Uterus (tissue), 4 donors: Measurements from ENCODE around the gene AHI1. TPM values are rescaled to one million over a fixed set of nuclear protein-coding genes. Genes with fewer than 3 reads are reported as not detected.

Source experiments
- DNase-seq, 2 donors: peaks; one replicate each; pipeline ENCODE4 v3.0.0-alpha.2; 2019 to 2020
- H3K27ac ChIP-seq, 2 donors: fragments of 200-600 bp; sonication (generic); 1 replicate in 1 of 2; 2 replicates in 1 of 2; pipeline ENCODE4 v1.5.1; 2016 to 2018
- H3K27me3 ChIP-seq, 2 donors: fragments of 200-600 bp; sonication (generic); one replicate each; pipeline ENCODE4 v1.5.1; 2018 to 2019; ENCODE audit warnings: control low read depth in 1 of 2
- H3K36me3 ChIP-seq, 2 donors: fragments of 200-600 bp; sonication (generic); one replicate each; pipeline ENCODE4 v1.5.1; 2019; ENCODE audit warnings: control low read depth in 1 of 2
- H3K4me1 ChIP-seq, 2 donors: fragments of 200-600 bp; sonication (generic); one replicate each; pipeline ENCODE4 v1.5.1; 2018 to 2019; ENCODE audit warnings: control low read depth in 1 of 2
- H3K4me3 ChIP-seq, 2 donors: fragments of 200-600 bp; sonication (generic); 1 replicate in 1 of 2; 2 replicates in 1 of 2; pipeline ENCODE4 v1.5.1; 2018 to 2019; ENCODE audit warnings: mild to moderate bottlenecking in 1 of 2
- H3K9me3 ChIP-seq, 2 donors: fragments of 200-600 bp; sonication (generic); one replicate each; pipeline ENCODE4 v1.5.1; 2019; ENCODE audit warnings: control low read depth in 1 of 2
- POLR2A ChIP-seq, 2 donors: fragments of 450-650 bp; IDR thresholded peaks; one replicate each; pipeline ENCODE4 v1.6.1; 2016; ENCODE audit warnings: antibody characterized with exemption in 2 of 2, mild to moderate bottlenecking in 1 of 2, moderate library complexity in 1 of 2
- intact Hi-C: fragments of 100-400 bp; cut with DNase I; formaldehyde crosslinking; loops from one replicate; pipeline ENCODE4 v1.15.1; 2023; ENCODE audit warnings: low total_unique reads
- total RNA-seq, 4 donors: library from RNA; depleted of rRNA in 3 of 4; stranded (reverse); fragments of >200 nt in 3 of 4; gene quantifications; one replicate each; pipeline versions ENCODE4 v1.1.0 to v1.2.4, GENCODE V29; 2014 to 2023
- TF ChIP-seq, protein P1 (sequence below), 4 experiments: fragments of 200-600 bp in 2 of 4; fragments of 450-650 bp in 2 of 4; sonication (generic) in 2 of 4; IDR thresholded peaks; one replicate each; pipeline ENCODE4 v1.5.1; 2016 to 2019; ENCODE audit warnings: antibody characterized with exemption in 4 of 4, mild to moderate bottlenecking in 2 of 4, moderate library complexity in 1 of 4
- donor health status: DM: yes; HTN: yes; CAD: no.

Gene AHI1
- total RNA-seq, 4 donors from 2014 or later: 43.5 to 85.1 (median 47.3) TPM

DNA sequence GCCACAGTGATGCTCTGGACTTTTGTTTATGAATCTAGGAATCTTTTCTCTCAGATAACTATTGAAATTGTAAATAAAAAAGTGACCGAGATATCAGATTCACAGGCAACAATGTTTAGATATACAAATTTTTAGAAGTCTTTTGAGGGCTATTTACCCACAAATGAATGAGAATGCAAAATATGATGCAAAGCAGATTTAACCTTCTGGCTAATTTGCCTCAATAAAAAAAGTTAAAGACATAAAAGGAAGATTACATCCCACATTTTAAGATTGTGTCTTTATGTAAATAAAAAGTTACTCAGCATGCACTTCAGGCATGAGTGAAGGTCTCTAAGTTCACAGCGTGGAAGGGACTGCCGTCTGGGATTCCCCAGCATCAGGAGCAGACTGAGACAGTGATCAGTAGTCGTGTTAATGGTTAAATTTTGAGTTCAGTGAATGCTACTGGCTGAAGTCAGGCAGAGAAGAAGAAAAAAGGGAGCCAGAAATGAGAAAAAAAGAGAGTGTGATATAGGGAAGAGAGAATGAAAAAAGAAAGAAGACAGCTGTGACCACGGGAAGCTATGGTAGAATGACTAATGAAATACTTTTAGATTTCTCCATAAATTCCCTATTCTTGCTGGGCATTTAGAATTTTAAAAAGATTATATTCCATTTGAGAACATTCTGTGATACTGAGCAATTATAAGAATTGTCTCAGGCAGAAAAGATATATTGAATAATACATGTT lies 222.8 kb downstream of the AHI1 start:
- Histone ChIP-seq H3K36me3 (no peaks in the 10 kb centered on the region), H3K4me1 (no peaks in the 10 kb centered on the region), H3K27me3 (no peaks in the 10 kb centered on the region), H3K27ac (no peak overlapping the region), H3K4me3 (no peak overlapping the region), H3K9me3 (no peaks in the 10 kb centered on the region)
- TF ChIP-seq, protein P1, sequence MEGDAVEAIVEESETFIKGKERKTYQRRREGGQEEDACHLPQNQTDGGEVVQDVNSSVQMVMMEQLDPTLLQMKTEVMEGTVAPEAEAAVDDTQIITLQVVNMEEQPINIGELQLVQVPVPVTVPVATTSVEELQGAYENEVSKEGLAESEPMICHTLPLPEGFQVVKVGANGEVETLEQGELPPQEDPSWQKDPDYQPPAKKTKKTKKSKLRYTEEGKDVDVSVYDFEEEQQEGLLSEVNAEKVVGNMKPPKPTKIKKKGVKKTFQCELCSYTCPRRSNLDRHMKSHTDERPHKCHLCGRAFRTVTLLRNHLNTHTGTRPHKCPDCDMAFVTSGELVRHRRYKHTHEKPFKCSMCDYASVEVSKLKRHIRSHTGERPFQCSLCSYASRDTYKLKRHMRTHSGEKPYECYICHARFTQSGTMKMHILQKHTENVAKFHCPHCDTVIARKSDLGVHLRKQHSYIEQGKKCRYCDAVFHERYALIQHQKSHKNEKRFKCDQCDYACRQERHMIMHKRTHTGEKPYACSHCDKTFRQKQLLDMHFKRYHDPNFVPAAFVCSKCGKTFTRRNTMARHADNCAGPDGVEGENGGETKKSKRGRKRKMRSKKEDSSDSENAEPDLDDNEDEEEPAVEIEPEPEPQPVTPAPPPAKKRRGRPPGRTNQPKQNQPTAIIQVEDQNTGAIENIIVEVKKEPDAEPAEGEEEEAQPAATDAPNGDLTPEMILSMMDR (IDR thresholded peaks at IDR 0.05): no peak
- no peak for TF ChIP-seq POLR2A (IDR thresholded peaks at IDR 0.05)
- intact Hi-C loops: no loop called here
- no peak for DNase-seq

DNA sequence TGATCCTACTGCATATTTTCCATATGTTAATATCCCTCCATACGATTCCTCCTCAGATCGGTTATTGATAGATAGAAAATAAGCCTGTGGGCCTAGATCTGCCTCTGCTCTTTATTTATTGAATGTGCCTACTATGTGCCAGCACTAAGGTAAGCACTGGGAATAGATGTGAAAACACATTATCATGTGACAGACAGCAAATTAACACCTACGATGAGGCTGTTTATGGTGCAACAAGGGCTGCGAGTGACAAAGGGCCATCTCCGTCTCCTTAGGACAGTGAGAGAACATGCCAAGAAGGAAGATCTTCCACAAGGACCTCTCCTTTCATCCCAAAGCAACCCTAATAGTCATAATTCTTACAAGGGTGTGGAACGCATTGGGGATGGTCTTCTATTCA lies 225.9 kb downstream of the AHI1 start:
- no peaks in the 10 kb centered on the region for H3K36me3 ChIP-seq
- DNase-seq: no peak
- H3K4me1 ChIP-seq: no peaks in the 10 kb centered on the region
- H3K4me3 ChIP-seq: no peak overlapping the region
- H3K27ac ChIP-seq: no peak overlapping the region
- no peaks in the 10 kb centered on the region for H3K9me3 ChIP-seq
- intact Hi-C loops: no loop called here
- no peaks in the 10 kb centered on the region for H3K27me3 ChIP-seq
- TF ChIP-seq POLR2A (IDR thresholded peaks at IDR 0.05): no peak
- TF ChIP-seq, protein P1 (IDR thresholded peaks at IDR 0.05): no peak

DNA sequence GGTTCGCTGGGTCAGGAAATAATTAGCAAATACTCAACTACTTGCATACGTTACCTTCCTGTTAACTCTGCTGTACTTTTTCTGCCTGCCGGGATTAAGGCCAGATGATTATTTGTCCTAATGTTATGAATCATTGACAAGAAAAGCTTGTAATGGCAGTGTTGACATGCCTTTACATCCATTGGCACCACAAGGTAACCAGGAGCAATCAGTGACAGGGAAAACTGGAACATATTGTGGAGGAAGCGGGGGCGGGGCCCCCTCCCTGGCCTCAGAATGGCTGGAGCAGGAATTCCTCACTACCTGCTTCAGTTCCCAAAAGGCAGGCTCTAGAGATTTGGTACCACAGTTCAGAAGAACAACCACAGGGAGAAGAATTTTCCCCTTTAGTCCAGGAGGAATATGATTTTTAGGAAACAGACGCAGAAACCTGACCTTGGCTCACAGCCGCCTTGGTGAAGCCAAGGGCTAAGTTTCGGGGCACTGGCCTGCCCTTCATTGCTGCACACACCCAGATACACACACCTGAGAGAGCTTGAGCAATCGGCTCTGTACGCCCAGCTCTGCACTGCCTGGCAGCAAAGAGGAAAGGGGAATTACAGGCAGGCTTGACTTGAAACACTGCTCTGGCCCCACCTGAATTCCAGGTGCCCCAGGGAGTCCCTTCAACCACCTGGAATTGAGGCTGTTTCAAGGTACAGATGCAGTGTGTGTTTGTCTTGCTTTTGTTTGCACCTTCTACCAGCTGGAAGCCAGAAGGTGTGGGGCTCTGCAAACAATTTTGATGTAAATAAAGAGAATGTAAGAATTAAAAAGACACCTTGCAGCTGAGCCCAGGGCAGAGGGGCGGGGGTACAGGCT lies 226.6 kb downstream of the AHI1 start:
- Histone ChIP-seq H3K27ac (no peak overlapping the region), H3K27me3 (no peaks in the 10 kb centered on the region)
- intact Hi-C loops: no loop called here

DNA sequence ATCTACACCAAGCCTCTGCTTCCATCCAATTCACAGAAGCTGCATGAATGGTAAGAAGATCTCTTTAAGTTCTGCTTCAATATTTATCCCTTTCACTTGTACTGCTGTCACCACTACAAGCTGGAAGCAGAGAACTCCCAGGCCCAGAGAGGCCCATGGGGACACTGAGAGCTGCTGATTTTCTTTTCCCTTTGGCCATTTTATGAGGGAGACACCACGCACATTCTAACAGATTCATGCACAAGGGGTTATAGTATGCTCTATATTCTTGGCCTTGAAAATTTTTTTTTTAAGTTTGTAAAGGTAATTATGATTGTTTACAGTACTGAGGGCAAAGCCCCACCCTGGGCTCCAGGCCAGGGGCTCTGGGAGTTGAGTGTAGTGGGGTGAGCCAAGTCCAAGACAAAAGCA lies 228.1 kb downstream of the AHI1 start:
- intact Hi-C loops: no loop called here
- H3K27ac ChIP-seq: no peak overlapping the region
- no peaks in the 10 kb centered on the region for H3K4me1 ChIP-seq
- no peaks in the 10 kb centered on the region for H3K36me3 ChIP-seq
- H3K9me3 ChIP-seq: no peaks in the 10 kb centered on the region
- no peak overlapping the region for H3K4me3 ChIP-seq
- no peaks in the 10 kb centered on the region for H3K27me3 ChIP-seq
- no peak for DNase-seq
- TF ChIP-seq, protein P1 (IDR thresholded peaks at IDR 0.05): no peak
- TF ChIP-seq POLR2A (IDR thresholded peaks at IDR 0.05): no peak

More for the DNA sequence above, 226.6 kb downstream of the AHI1 start:
- Histone ChIP-seq H3K4me3 (no peak overlapping the region), H3K36me3 (no peaks in the 10 kb centered on the region), H3K4me1 (no peaks in the 10 kb centered on the region), H3K9me3 (no peaks in the 10 kb centered on the region)
- TF ChIP-seq, protein P1 (IDR thresholded peaks at IDR 0.05): no peak
- no peak for TF ChIP-seq POLR2A (IDR thresholded peaks at IDR 0.05)
- DNase-seq: no peak

DNA sequence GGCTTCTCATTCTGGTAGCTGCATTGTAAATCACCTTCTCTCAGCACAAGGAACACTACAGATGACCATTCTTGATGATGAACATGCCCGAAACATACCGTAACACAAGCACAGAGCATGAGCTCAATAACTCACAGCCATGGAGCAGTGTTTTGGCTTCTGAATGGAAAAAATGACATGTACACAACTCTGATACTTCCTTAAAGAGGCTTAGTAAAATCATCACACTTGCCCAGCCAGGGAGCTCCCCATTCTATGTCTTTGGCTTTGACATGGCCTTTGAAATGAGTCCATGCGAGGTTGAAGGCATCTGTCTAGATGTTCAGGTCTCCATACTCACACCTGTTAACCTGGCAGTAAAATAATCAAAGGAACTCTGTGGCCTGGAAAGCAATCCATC lies 228.8 kb downstream of the AHI1 start:
- H3K9me3 ChIP-seq: no peaks in the 10 kb centered on the region
- no peaks in the 10 kb centered on the region for H3K4me1 ChIP-seq
- intact Hi-C loops: no loop called here
- no peak for TF ChIP-seq POLR2A (IDR thresholded peaks at IDR 0.05)
- TF ChIP-seq, protein P1 (IDR thresholded peaks at IDR 0.05): no peak
- no peak overlapping the region for H3K4me3 ChIP-seq
- H3K27ac ChIP-seq: no peak overlapping the region
- no peak for DNase-seq
- no peaks in the 10 kb centered on the region for H3K27me3 ChIP-seq
- H3K36me3 ChIP-seq: no peaks in the 10 kb centered on the region
